Right lobe of liver (tissue), 6 donors: ENCODE data around the gene IFT43. TPM values are rescaled to one million over a fixed set of nuclear protein-coding genes. Genes with fewer than 3 reads are reported as not detected.
A peak's percentile ranks its signal among the peaks of the same experiment; 100 is the strongest.

Source experiments
- ATAC-seq, 4 donors: fragments of 200-7000 bp; cut with Tn5 transposase; one replicate each; pipeline ENCODE4 v1.9.1; 2020; ENCODE audit warnings: mild to moderate bottlenecking in 4 of 4, moderate library complexity in 4 of 4
- DNase-seq, 3 donors: peaks; one replicate each; pipeline ENCODE4 v3.0.0-alpha.2; 2020
- H3K27ac ChIP-seq, 3 donors: fragments of 200-600 bp; one replicate each; pipeline ENCODE4 v1.8.0; 2022
- H3K27me3 ChIP-seq, 2 donors: fragments of 200-600 bp; one replicate each; pipeline ENCODE4 v1.8.0; 2022
- H3K36me3 ChIP-seq, 4 donors: fragments of 200-600 bp; sonication (generic) in 1 of 4; one replicate each; pipeline versions ENCODE4 v1.5.1 to v1.8.0; 2017 to 2022; ENCODE audit warnings: control low read depth in 1 of 4
- H3K4me1 ChIP-seq, 4 donors: fragments of 200-600 bp; sonication (generic) in 1 of 4; one replicate each; pipeline versions ENCODE4 v1.5.1 to v1.8.0; 2017 to 2022; ENCODE audit warnings: control low read depth in 1 of 4
- H3K4me3 ChIP-seq, 3 donors: fragments of 200-600 bp; one replicate each; pipeline ENCODE4 v1.8.0; 2022
- H3K9me3 ChIP-seq, 4 donors: fragments of 200-600 bp; sonication (generic) in 1 of 4; one replicate each; pipeline versions ENCODE4 v1.5.1 to v1.8.0; 2017 to 2022; ENCODE audit warnings: control low read depth in 1 of 4
- POLR2A ChIP-seq: fragments of 450-650 bp; IDR thresholded peaks from one replicate; pipeline ENCODE4 v1.6.1; 2017; ENCODE audit warnings: antibody characterized with exemption, mild to moderate bottlenecking
- WGBS: methylation state at CpG from one replicate; pipeline ENCODE4 v1.1.6; 2018; ENCODE audit warnings: low coverage, low lambda C conversion rate; ENCODE audit not compliant: insufficient coverage; ENCODE audit errors: missing lambda C conversion rate; 5-methylcytosine and 5-hydroxymethylcytosine counted together
- intact Hi-C, 2 donors: fragments of 100-400 bp; cut with DNase I; formaldehyde crosslinking; loops; one replicate each; pipeline versions ENCODE4 v1.11.2 to v1.14.1; 2022
- total RNA-seq, 6 experiments: library from RNA; depleted of rRNA in 2 of 6; stranded (reverse); fragments of >200 nt in 2 of 6; fragmentation: NEBNext Ultra II Directional in 3 of 6; extraction: Animal tissue kit (Norgen Biotek cat#: 25700) in 3 of 6; gene quantifications; one replicate each; pipeline versions ENCODE4 v1.1.0 to v1.2.4, GENCODE V29; 2016 to 2023
- TF ChIP-seq, protein P1 (sequence below), 4 donors: fragments of 200-600 bp in 3 of 4; fragments of 450-650 bp in 1 of 4; IDR thresholded peaks; one replicate each; pipeline versions ENCODE4 v1.5.1 to v1.8.0; 2016 to 2022; ENCODE audit warnings: antibody characterized with exemption in 4 of 4, mild to moderate bottlenecking in 2 of 4
- donor health status: DM: no; HTN: yes; CAD: no.
- donor health status: DM: no; HTN: no; CAD: no.
- donor health status: DM: no; HTN: no; CAD: no.
- donor health status: DM: no; HTN: yes; CAD: no.
- donor health status: DM: no; HTN: yes; CAD: no.

The IFT43 gene
- total RNA-seq, 6 experiments from 2014 or later, result 13.8 to 36.6 (median 20.7) TPM

DNA sequence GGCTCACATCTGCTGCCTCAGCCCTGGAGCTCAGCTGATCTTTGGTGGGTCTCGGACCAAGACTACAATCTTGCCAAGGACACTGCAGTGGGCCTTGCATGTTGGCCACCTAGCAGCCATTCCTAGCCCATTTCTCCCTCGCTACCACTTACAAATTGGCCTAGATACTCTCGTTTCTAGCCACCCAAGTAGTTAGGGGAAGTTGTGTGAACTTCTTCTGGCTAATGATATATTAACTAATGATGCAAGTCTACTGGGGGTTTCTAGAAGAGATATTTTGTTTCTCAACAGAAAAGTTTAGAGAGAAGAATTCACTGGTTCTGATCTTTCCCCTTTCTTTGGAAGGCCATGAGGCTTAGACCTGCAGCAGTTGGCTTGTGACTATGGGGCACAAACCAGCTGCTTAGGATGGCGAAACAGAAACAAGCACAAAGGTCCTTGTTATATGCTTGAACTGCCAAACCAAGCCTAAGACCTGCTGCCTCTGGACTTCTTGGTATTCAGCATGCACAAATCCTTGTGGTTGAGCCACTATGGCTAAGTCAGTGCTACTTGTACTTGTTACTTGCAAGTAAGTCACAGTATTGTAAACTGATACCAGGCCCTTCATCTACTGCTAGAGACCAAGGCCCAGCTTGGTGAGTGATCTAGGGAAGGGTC, 135.7 kb downstream of the IFT43 start:
- intact Hi-C loops, result no loop called here
- DNase-seq, result no peak
- ATAC-seq, result no peak
- no peaks in the 10 kb centered on the region for H3K9me3 ChIP-seq
- WGBS, result 66% methylated on average over 4 of the region's 4 CpGs
- H3K27ac ChIP-seq, result no peak overlapping the region
- no peaks in the 10 kb centered on the region for H3K4me1 ChIP-seq
- TF ChIP-seq, protein P1, sequence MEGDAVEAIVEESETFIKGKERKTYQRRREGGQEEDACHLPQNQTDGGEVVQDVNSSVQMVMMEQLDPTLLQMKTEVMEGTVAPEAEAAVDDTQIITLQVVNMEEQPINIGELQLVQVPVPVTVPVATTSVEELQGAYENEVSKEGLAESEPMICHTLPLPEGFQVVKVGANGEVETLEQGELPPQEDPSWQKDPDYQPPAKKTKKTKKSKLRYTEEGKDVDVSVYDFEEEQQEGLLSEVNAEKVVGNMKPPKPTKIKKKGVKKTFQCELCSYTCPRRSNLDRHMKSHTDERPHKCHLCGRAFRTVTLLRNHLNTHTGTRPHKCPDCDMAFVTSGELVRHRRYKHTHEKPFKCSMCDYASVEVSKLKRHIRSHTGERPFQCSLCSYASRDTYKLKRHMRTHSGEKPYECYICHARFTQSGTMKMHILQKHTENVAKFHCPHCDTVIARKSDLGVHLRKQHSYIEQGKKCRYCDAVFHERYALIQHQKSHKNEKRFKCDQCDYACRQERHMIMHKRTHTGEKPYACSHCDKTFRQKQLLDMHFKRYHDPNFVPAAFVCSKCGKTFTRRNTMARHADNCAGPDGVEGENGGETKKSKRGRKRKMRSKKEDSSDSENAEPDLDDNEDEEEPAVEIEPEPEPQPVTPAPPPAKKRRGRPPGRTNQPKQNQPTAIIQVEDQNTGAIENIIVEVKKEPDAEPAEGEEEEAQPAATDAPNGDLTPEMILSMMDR (IDR thresholded peaks at IDR 0.05), result no peak
- no peak for TF ChIP-seq POLR2A
- no peaks in the 10 kb centered on the region for H3K27me3 ChIP-seq
- H3K36me3 ChIP-seq, result no peaks in the 10 kb centered on the region
- no peak overlapping the region for H3K4me3 ChIP-seq

DNA sequence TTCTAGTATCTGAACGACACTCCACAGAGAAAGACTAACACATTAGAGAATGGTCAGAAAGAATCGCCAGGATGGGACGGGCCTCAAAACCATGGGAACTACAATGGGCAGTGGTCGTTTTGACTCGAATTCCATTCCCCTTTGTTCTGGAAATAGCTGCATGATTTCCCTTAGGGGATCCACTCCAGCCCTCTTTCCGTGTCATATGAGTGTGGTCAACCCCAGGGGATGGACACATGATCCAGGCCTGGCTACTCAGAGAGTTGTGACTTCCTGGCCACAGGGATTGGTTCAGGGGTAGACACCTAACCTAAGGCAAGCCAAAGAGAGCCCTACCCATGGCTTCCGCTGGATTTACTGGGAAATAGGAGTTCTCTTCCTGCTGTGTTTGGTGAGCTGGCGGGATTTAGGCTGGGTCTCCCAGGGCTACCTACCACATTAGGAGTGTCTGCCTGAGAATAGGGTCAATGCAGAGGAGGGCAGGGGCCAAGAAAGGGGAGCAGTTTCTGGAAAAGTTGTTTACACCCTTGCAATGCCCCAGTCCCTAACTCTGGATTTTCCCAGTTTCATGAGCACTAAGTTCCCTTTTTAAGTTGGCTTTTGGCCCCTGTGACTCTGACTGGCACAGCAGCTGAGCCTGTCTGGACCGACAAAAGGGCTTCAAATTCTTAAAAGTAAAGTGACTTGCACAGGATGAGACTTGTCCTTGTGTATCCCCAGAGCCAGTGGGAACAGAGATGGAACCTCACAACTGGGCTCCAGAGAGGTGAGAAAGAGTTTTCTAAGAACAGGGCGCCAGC, 138.1 kb downstream of the IFT43 start:
- intact Hi-C loops, result no loop called here
- H3K9me3 ChIP-seq, result no peaks in the 10 kb centered on the region
- no peak overlapping the region for H3K27ac ChIP-seq
- H3K27me3 ChIP-seq, result no peaks in the 10 kb centered on the region
- ATAC-seq (no peak), DNase-seq (peak in 1 of 3 donors; percentile 12)
- H3K4me1 ChIP-seq, result no peaks in the 10 kb centered on the region
- H3K4me3 ChIP-seq, result no peak overlapping the region
- no peaks in the 10 kb centered on the region for H3K36me3 ChIP-seq
- TF ChIP-seq POLR2A, result no peak
- WGBS, result 52% methylated on average over 5 of the region's 10 CpGs

DNA sequence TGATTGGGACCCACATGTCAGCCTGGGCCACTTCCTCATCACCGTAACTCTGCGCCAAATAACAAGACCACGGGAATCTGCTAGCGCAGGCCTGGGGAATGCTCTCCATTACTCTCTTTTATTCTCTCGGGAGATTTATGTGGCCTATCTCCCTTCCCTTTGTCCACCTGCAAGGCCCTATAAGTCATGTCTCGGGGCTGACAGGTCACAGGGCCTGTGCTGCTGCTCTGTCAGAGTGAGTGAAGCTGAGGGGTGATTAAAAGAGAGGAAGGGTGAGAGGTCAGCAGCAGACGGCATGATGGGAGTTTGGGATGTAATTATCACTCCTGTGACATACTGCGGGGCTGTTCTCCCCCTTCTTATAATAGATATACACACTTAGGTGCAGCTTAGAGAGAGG, 139.9 kb downstream of the IFT43 start:
- no peak for DNase-seq
- intact Hi-C loops, result no loop called here
- 70% methylated on average over 7 of the region's 8 CpGs for WGBS

DNA sequence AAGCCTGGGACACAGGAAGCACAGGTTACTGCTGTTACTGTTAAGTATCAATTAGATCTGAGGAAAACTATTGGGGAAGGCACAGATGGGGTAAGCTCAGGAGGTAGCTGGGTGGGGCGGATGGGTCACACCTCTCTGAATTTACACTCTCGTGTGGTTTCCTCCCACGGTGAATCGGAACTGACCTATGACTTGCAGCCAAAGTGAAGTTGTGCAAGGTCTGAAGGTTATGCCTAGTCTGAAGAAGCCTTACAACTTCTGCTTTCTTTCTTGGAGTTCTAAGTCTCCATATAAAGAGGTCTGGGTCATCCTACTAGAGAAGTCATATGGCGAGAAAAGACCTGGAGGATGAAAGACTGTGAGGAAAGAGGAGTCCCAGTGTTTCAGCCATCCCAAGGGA, 140.5 kb downstream of the IFT43 start:
- Histone ChIP-seq H3K4me3 (no peak overlapping the region), H3K9me3 (no peaks in the 10 kb centered on the region), H3K4me1 (no peaks in the 10 kb centered on the region), H3K27ac (no peak overlapping the region), H3K27me3 (no peaks in the 10 kb centered on the region), H3K36me3 (no peaks in the 10 kb centered on the region)
- 49% methylated on average over 5 of the region's 5 CpGs for WGBS
- ATAC-seq (no peak), DNase-seq (no peak)
- TF ChIP-seq, protein P1 (IDR thresholded peaks at IDR 0.05), result no peak
- TF ChIP-seq POLR2A, result no peak
- intact Hi-C loops, result no loop called here

More for the DNA sequence above, 139.9 kb downstream of the IFT43 start:
- no peak overlapping the region for H3K4me3 ChIP-seq
- TF ChIP-seq, protein P1 (IDR thresholded peaks at IDR 0.05), result no peak
- no peak for TF ChIP-seq POLR2A
- H3K27ac ChIP-seq, result no peak overlapping the region
- ATAC-seq, result no peak
- no peaks in the 10 kb centered on the region for H3K27me3 ChIP-seq
- no peaks in the 10 kb centered on the region for H3K4me1 ChIP-seq
- H3K36me3 ChIP-seq, result no peaks in the 10 kb centered on the region
- no peaks in the 10 kb centered on the region for H3K9me3 ChIP-seq

DNA sequence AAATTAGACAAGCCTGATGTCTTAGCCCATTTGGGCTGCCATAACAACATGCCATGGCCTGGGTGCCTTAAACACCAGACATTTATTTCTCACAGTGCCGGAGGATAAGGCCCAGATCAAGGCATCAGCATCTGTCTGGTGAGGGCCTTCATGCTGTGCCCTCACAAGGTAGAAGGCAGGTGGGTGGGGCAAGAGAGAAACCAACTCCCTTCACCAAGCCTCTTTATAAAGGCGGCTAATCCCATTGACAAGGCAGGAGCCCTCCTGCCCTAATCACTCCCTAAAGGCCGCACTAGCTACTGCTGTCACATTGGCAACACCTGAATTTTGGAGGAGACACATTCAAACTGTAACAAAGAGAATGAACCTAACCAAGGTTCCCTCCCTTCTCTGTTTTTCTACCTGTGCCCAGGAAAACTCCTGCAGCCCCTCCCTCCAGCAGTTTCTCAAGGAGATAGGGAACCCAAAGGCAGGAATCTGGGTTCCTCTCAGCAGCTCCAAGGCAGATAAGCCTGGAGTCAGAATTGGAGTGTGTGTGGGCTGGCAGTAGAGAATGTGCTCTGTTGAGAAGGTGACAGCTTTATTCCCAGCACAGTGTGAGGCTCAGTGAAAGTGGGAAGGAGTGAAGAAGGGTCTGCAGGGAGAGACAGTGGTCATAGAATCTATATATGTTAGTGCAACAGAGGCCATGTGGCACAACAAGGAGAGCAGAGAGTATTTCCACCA, 144.5 kb downstream of the IFT43 start:
- DNase-seq, result no peak
- TF ChIP-seq, protein P1 (IDR thresholded peaks at IDR 0.05), result no peak
- no peak for TF ChIP-seq POLR2A
- H3K9me3 ChIP-seq, result no peaks in the 10 kb centered on the region
- no peaks in the 10 kb centered on the region for H3K27me3 ChIP-seq
- no peak overlapping the region for H3K4me3 ChIP-seq
- intact Hi-C loops, result no loop called here
- no peak for ATAC-seq
- H3K27ac ChIP-seq, result no peak overlapping the region
- H3K4me1 ChIP-seq, result no peaks in the 10 kb centered on the region
- no peaks in the 10 kb centered on the region for H3K36me3 ChIP-seq
- 71% methylated on average over 1 of the region's 3 CpGs for WGBS
